PC-3 (cell line): Measurements from ENCODE around the gene ATP5PD.
A peak's percentile ranks its signal among the peaks of the same experiment; 100 is the strongest.

Experiments used
- CTCF ChIP-seq: fragments of 300-600 bp; sonication (generic); conservative IDR thresholded peaks from 2 replicates; pipeline ENCODE4 v1.5.1; 2017; ENCODE audit warnings: antibody characterized with exemption, low read depth, mild to moderate bottlenecking, low read length
- EZH2 ChIP-seq: fragments of 300-600 bp; sonication (generic); IDR thresholded peaks from one replicate; pipeline ENCODE4 v1.6.1; 2017; ENCODE audit warnings: antibody characterized with exemption, mild to moderate bottlenecking, low read length; ENCODE audit not compliant: unreplicated experiment

GRCh38 chr17:75012346-75013091 is 34.2 kb downstream of the ATP5PD start, which contains the start of gene MRPL58:
- TF ChIP-seq CTCF (peak; percentile 38; the same call in 1 of the 2 replicates), EZH2 (no peak)
